Measurements from ENCODE around the gene DACT1. TPM values are rescaled to one million over a fixed set of nuclear protein-coding genes. Genes with fewer than 3 reads are reported as not detected.

Gene DACT1
- total RNA-seq, 3 donors from 2014 or later = 0.49 to 2.1 (median 0.76) TPM

DNA sequence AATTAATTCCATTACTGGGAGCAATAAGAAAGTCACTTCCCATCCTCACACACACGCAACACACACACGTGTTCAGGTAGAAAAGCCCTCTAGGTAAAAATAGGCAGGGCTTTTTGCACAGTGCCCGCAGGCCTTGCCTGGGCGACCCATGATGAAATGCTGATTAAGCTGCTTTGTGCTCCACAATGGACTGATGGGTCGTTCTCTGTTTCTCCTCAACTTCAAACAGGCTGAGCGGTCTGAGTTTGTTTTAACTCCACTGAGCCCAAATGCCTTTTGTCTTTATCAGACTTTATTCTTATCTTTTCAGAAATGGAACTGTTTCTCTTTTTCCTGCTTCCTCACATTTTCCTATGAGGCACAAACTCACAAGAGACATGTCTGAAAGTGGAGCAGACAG is 9.4 kb upstream of the DACT1 start:
- ATAC-seq = no peak
- H3K4me3 Mint-ChIP-seq = no peak overlapping the region
- H3K36me3 Mint-ChIP-seq (ENCODE audit: insufficient read depth) = no peaks in the 10 kb centered on the region

GRCh38 chr14:58629281-58629680 is 8.5 kb upstream of the DACT1 start:
- Mint-ChIP-seq H3K4me1 (ENCODE audit: low read depth) (no peaks in the 10 kb centered on the region), H3K36me3 (ENCODE audit: insufficient read depth) (no peaks in the 10 kb centered on the region), H3K4me3 (no peak overlapping the region), H3K9me3 (no peaks in the 10 kb centered on the region), H3K27me3 (ENCODE audit: low read depth) (no peaks in the 10 kb centered on the region)
- ATAC-seq (no peak), DNase-seq (no peak)

More for the DNA sequence above, 9.4 kb upstream of the DACT1 start:
- no peaks in the 10 kb centered on the region for H3K9me3 Mint-ChIP-seq
- no peak for DNase-seq
- H3K27me3 Mint-ChIP-seq (ENCODE audit: low read depth) = no peaks in the 10 kb centered on the region
- H3K4me1 Mint-ChIP-seq (ENCODE audit: low read depth) = no peaks in the 10 kb centered on the region

DNA sequence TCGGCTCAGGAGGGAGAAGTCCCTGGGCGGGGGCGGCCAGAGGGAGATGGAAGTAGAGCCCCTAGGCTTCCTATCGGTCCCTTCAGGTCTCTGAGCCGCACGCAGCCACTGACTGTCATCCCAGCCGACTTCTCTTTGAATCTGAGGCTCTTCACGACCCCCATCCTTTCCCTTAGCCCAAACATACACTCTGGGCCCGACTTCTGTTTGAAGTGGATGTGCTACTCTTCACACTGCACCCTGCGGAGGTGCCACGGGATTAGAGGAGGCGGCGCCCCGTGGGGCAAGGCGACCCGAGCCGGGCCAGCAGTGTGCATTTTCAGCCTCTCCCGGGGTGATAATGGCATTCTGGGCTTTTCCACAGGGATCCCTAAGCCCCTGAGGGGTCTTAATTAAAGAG is 6.0 kb upstream of the DACT1 start:
- Mint-ChIP-seq H3K4me3 (no peak overlapping the region), H3K36me3 (ENCODE audit: insufficient read depth) (no peaks in the 10 kb centered on the region), H3K4me1 (ENCODE audit: low read depth) (peaks cover 6% of the 10 kb centered on the region), H3K9me3 (no peaks in the 10 kb centered on the region), H3K27me3 (ENCODE audit: low read depth) (peaks cover 12% of the 10 kb centered on the region)
- ATAC-seq = no peak
- DNase-seq = no peak

- ATAC-seq = no peak
- peaks cover 21% of the 10 kb centered on the region for H3K27me3 Mint-ChIP-seq (ENCODE audit: low read depth)
- H3K36me3 Mint-ChIP-seq (ENCODE audit: insufficient read depth) = no peaks in the 10 kb centered on the region
- peaks cover 15% of the 10 kb centered on the region for H3K4me1 Mint-ChIP-seq (ENCODE audit: low read depth)
- no peaks in the 10 kb centered on the region for H3K9me3 Mint-ChIP-seq
- no peak overlapping the region for H3K4me3 Mint-ChIP-seq
- DNase-seq = no peak
These were observed 3.9 kb upstream of the DACT1 start for GRCh38 chr14:58633831-58634230.

DNA sequence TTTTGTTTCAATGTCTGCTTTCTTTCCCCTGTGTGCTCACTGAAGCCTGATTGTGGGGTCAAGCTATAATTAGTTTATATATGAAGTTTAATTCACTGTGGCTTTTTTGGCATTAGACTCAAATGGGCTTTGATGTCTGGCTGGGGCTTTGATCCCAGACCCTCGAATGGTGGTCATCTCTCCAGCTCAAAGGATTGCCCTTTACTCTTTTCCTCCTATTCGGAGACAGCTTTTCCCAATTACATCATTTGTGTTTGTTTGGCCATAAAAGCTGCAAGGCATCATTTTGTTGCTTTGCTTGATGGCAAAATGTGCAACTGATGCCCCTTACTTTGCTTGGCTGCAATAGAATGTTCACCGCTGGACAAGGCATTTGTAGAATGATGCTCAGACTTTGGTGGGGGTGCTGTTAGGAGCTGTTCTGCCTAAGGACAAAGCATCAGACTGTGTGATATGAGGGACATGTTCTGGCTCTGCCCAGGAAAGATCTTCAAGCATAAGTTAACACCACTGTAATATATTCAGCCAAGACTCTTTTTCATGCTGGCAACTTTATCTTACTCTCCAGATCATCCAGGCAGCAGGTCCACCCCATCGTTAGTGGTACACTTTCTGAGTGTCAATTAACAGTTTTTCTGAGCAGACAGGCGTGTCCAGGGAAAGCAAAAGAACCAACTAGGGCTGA is 3.2 kb upstream of the DACT1 start:
- Mint-ChIP-seq H3K36me3 (ENCODE audit: insufficient read depth) (no peaks in the 10 kb centered on the region), H3K9me3 (no peaks in the 10 kb centered on the region), H3K4me3 (no peak overlapping the region), H3K27me3 (ENCODE audit: low read depth) (peaks cover 28% of the 10 kb centered on the region), H3K4me1 (ENCODE audit: low read depth) (peaks cover 22% of the 10 kb centered on the region)
- DNase-seq (no peak), ATAC-seq (no peak)

GRCh38 chr14:58635091-58635830 is 2.5 kb upstream of the DACT1 start:
- Mint-ChIP-seq H3K4me1 (ENCODE audit: low read depth) (peaks cover 25% of the 10 kb centered on the region), H3K27me3 (ENCODE audit: low read depth) (peaks cover 36% of the 10 kb centered on the region), H3K9me3 (no peaks in the 10 kb centered on the region), H3K36me3 (ENCODE audit: insufficient read depth) (no peaks in the 10 kb centered on the region), H3K4me3 (no peak overlapping the region)
- ATAC-seq (no peak), DNase-seq (no peak)

- H3K27me3 Mint-ChIP-seq (ENCODE audit: low read depth) = peaks cover 44% of the 10 kb centered on the region
- no peak for ATAC-seq
- DNase-seq = no peak
- H3K4me1 Mint-ChIP-seq (ENCODE audit: low read depth) = peaks cover 31% of the 10 kb centered on the region
- no peaks in the 10 kb centered on the region for H3K36me3 Mint-ChIP-seq (ENCODE audit: insufficient read depth)
- no peak overlapping the region for H3K4me3 Mint-ChIP-seq
- no peaks in the 10 kb centered on the region for H3K9me3 Mint-ChIP-seq
These were observed 1.6 kb upstream of the DACT1 start for GRCh38 chr14:58636129-58636528.

GRCh38 chr14:58637040-58637390 is 747 bp upstream of the DACT1 start:
- Mint-ChIP-seq H3K4me3 (peak overlapping the region; percentile 87), H3K27me3 (ENCODE audit: low read depth) (peaks cover 44% of the 10 kb centered on the region), H3K9me3 (no peaks in the 10 kb centered on the region), H3K36me3 (ENCODE audit: insufficient read depth) (no peaks in the 10 kb centered on the region), H3K4me1 (ENCODE audit: low read depth) (peaks cover 31% of the 10 kb centered on the region)
- DNase-seq (peak; percentile 33), ATAC-seq (peak; percentile 13 to 25)

DNA sequence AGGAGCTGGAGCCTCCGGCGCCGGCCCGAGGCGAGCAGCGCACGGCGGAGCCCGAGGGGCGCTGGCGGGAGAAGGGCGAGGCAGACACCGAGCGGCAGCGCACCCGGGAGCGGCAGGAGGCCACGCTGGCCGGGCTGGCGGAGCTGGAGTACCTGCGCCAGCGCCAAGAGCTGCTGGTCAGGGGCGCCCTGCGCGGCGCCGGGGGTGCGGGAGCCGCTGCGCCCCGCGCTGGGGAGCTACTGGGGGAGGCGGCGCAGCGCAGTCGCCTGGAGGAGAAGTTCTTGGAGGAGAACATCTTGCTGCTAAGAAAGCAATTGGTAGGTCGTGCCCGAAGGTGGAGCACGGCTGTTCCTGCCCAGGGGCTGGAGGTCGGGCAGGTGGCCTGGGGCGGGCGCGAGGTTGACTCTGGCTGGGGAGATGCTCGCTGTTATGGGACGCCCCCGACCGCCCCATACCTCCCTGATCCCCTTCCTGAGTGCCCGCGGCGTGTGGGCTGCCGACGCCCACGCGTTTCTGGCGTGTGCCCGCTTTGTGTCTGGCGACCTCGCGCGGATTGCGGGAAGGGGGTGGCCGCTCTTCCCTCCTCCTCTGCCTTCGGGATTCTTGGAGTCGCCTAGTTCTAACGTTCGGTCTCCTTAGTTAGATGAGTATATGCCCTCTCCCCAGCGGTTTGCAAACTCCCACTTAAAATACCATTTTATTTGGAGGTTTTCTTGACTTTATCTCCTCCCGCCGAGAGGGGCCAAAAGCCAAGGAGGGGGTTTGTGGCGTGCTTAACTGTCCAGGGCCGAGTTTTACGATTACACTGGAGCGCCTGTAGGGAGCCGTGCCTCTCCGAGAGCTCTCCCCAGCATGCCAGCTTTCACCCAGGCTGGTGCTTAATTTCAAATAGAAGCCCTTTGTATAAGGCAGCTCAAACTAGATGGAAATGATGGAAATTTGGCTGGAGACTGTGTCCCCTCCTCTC is 752 bp downstream of the DACT1 start:
- Mint-ChIP-seq H3K9me3 (no peaks in the 10 kb centered on the region), H3K27me3 (ENCODE audit: low read depth) (peaks cover 44% of the 10 kb centered on the region), H3K36me3 (ENCODE audit: insufficient read depth) (no peaks in the 10 kb centered on the region), H3K4me1 (ENCODE audit: low read depth) (peaks cover 31% of the 10 kb centered on the region), H3K4me3 (peak overlapping the region; percentile 74)
- ATAC-seq (peak; percentile 42 to 48), DNase-seq (no peak)

GRCh38 chr14:58639198-58639565 is 1.4 kb downstream of the DACT1 start:
- H3K4me3 Mint-ChIP-seq = peak overlapping the region; percentile 74
- no peak for DNase-seq
- ATAC-seq = no peak
- peaks cover 44% of the 10 kb centered on the region for H3K27me3 Mint-ChIP-seq (ENCODE audit: low read depth)
- H3K4me1 Mint-ChIP-seq (ENCODE audit: low read depth) = peaks cover 31% of the 10 kb centered on the region
- no peaks in the 10 kb centered on the region for H3K9me3 Mint-ChIP-seq
- no peaks in the 10 kb centered on the region for H3K36me3 Mint-ChIP-seq (ENCODE audit: insufficient read depth)

DNA sequence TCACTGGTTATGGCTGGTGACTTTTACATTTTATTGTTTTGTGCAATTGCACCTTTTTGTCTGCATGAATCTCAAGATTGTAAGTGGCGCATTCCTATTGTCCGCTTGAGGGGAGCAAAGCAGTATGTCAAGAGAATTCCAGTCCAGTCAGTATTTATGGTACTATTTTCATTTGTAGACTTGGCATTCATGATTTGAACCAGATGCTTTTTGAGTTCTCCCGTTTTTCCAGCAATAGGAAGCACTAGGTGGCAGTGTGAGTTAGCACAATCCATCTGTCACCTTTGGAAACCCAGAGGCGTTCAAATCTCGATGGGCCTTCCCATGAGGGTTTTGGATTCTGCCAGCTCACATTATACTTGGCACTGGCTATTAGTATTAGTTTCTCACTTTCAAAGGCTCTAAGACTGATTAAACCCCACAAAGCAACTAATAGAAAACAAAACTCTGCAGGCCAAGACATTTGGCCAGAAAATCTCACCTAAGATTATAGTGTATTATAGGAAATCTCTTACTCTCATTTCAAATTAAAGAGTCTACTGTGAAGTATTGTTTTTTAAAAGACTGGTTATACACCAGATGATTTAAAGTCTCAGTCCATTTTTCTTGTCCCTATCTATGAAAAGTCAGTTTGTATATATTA is 2.2 kb downstream of the DACT1 start:
- DNase-seq (no peak), ATAC-seq (no peak)
- H3K27me3 Mint-ChIP-seq (ENCODE audit: low read depth) = peaks cover 40% of the 10 kb centered on the region
- no peaks in the 10 kb centered on the region for H3K36me3 Mint-ChIP-seq (ENCODE audit: insufficient read depth)
- no peaks in the 10 kb centered on the region for H3K9me3 Mint-ChIP-seq
- peak overlapping the region; percentile 74 for H3K4me3 Mint-ChIP-seq
- peaks cover 29% of the 10 kb centered on the region for H3K4me1 Mint-ChIP-seq (ENCODE audit: low read depth)

- Mint-ChIP-seq H3K9me3 (no peaks in the 10 kb centered on the region), H3K4me1 (ENCODE audit: low read depth) (peaks cover 27% of the 10 kb centered on the region), H3K4me3 (no peak overlapping the region), H3K27me3 (ENCODE audit: low read depth) (peaks cover 39% of the 10 kb centered on the region), H3K36me3 (ENCODE audit: insufficient read depth) (peaks cover 3% of the 10 kb centered on the region)
- ATAC-seq = no peak
- no peak for DNase-seq
These were observed 3.2 kb downstream of the DACT1 start for GRCh38 chr14:58640959-58641358.

GRCh38 chr14:58641509-58641908 is 3.7 kb downstream of the DACT1 start:
- peaks cover 3% of the 10 kb centered on the region for H3K36me3 Mint-ChIP-seq (ENCODE audit: insufficient read depth)
- peaks cover 26% of the 10 kb centered on the region for H3K4me1 Mint-ChIP-seq (ENCODE audit: low read depth)
- ATAC-seq (no peak), DNase-seq (no peak)
- no peaks in the 10 kb centered on the region for H3K9me3 Mint-ChIP-seq
- peaks cover 34% of the 10 kb centered on the region for H3K27me3 Mint-ChIP-seq (ENCODE audit: low read depth)
- no peak overlapping the region for H3K4me3 Mint-ChIP-seq

GRCh38 chr14:58643366-58643765 is 5.6 kb downstream of the DACT1 start:
- ATAC-seq = no peak
- Mint-ChIP-seq H3K4me1 (ENCODE audit: low read depth) (peaks cover 21% of the 10 kb centered on the region), H3K9me3 (no peaks in the 10 kb centered on the region), H3K27me3 (ENCODE audit: low read depth) (peaks cover 28% of the 10 kb centered on the region), H3K4me3 (no peak overlapping the region), H3K36me3 (ENCODE audit: insufficient read depth) (peaks cover 8% of the 10 kb centered on the region)
- no peak for DNase-seq
